AG10803 (cell line): ENCODE measurements around the gene MSRB2.

Experiments
- DNase-seq: peaks from one replicate; pipeline ENCODE4 v3.0.0; 2010; ENCODE audit warnings: low read depth
- H3K4me3 ChIP-seq: 2 replicates; pipeline ENCODE4 v1.5.1; 2011; ENCODE audit warnings: mild to moderate bottlenecking, low read length, control low read depth
- TF ChIP-seq, protein P1 (sequence below): conservative IDR thresholded peaks from 2 replicates; pipeline ENCODE4 v1.5.1; 2011; ENCODE audit warnings: mild to moderate bottlenecking, low read length, control low read depth, inconsistent platforms

Gene MSRB2

GRCh38 chr10:23156447-23157150, 61.2 kb downstream of the MSRB2 start:
- H3K4me3 ChIP-seq: no peak overlapping the region
- TF ChIP-seq, protein P1, sequence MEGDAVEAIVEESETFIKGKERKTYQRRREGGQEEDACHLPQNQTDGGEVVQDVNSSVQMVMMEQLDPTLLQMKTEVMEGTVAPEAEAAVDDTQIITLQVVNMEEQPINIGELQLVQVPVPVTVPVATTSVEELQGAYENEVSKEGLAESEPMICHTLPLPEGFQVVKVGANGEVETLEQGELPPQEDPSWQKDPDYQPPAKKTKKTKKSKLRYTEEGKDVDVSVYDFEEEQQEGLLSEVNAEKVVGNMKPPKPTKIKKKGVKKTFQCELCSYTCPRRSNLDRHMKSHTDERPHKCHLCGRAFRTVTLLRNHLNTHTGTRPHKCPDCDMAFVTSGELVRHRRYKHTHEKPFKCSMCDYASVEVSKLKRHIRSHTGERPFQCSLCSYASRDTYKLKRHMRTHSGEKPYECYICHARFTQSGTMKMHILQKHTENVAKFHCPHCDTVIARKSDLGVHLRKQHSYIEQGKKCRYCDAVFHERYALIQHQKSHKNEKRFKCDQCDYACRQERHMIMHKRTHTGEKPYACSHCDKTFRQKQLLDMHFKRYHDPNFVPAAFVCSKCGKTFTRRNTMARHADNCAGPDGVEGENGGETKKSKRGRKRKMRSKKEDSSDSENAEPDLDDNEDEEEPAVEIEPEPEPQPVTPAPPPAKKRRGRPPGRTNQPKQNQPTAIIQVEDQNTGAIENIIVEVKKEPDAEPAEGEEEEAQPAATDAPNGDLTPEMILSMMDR: no peak
- no peak for DNase-seq

GRCh38 chr10:23157239-23157681, 61.9 kb downstream of the MSRB2 start:
- no peak overlapping the region for H3K4me3 ChIP-seq
- no peak for DNase-seq
- TF ChIP-seq, protein P1: no peak

DNA sequence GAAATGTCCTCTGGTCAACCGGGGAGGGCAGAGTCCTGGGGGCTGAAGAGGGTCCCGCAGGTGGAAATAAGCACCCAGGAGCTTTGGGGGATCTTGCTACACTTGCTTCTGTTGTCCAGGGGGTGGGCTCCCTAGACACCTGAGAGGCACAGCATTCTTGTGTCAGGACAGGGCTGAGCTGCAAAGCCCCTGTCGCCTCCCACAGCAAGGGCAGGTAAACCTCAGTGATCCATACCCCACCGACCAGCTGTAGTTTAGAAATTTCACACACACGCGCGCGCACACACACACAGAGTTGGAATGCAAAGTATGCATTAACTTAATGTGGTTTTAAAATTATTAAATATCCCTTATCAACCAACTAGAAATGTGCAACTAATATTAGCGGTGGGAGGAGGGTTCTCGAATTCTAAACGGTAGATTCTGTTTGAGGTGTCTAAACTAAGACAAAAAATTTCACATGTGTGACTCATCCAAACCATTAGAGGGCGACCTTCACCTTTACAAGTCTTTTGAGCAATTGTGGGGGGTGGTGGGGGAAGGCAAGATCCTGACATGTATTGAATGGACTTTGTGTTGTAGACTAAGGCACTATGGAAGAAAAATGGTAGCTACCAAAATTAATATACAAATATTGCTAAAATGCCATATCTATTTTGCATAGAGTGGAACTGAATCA, 62.5 kb downstream of the MSRB2 start:
- TF ChIP-seq, protein P1: peak; percentile 49
- peak; percentile 43 for DNase-seq
- H3K4me3 ChIP-seq: no peak overlapping the region

DNA sequence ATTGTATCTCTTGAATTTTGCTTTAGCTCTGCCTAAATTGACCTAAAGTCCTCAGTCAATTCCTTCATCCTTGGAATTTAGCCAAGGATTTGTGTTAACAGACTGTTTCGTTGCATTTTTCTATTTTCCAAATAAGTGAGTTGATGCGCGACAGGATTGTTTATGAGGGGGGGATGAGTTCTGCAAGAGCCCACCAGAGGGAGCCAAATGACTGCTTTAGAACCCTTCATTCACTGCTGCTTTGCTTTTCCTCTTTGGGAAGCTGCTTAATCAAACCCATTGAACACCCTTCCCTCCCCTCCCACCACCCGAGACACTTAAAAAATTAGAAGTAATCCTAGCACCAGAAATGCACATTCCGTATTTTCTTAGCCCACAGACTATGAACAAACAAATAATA, 63.0 kb downstream of the MSRB2 start:
- DNase-seq: peak; percentile 55

DNA sequence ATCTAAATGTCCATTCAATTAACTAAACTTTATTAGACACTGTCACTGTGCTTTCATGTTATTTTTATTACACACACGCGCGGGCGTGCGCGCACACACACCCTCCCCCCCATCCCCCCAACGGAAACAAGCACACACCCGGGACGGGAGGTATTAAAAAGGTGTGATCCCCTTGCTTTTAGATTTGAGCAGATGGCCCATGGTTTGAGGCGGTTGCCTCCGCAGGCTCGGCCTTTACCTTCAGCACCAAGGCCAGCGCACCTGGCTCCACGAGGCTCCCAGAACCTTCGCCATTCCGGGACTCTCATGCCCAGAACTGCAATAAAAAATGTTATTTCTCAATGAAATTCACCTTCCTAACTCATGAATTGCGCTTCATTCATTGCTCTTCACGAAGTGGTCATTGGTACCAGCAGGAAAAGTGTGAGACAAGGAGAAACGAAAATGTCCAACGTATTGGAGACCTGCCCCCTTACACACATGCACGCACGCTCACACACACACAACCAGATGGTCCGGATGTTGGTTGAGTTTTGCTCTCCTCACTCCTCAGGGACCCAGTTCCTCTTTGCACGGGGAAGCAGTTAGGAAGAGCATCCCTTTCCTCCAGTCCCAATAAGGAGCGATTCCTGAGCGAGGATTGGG, 76.0 kb downstream of the MSRB2 start:
- peak; percentile 15 for DNase-seq
- no peak overlapping the region for H3K4me3 ChIP-seq
- TF ChIP-seq, protein P1: no peak

More for the DNA sequence above, 63.0 kb downstream of the MSRB2 start:
- TF ChIP-seq, protein P1: peak; percentile 88
- no peak overlapping the region for H3K4me3 ChIP-seq
